ENCODE results near the gene MUC21.

MUC21 gene

DNA sequence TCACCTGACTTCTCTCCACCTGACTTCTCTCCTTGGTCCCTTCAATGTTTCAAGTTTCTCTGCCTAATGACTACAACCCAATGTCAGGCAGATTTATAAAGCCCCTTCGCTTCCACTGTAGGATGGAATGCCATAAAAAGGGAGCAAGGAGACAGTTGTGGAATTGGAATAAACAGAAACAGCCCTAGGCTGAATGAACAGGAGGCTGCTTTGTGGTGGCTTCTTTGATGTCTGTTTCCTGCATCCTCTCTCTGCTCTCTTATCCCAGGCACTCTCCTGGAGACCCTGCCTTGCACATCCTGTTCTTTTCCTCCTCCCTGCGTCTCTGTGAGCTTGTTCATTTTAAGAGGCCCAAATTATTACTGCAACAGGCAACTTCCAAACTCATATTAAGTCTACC is 25.8 kb upstream of the MUC21 start:
- TF ChIP-seq, protein P1, sequence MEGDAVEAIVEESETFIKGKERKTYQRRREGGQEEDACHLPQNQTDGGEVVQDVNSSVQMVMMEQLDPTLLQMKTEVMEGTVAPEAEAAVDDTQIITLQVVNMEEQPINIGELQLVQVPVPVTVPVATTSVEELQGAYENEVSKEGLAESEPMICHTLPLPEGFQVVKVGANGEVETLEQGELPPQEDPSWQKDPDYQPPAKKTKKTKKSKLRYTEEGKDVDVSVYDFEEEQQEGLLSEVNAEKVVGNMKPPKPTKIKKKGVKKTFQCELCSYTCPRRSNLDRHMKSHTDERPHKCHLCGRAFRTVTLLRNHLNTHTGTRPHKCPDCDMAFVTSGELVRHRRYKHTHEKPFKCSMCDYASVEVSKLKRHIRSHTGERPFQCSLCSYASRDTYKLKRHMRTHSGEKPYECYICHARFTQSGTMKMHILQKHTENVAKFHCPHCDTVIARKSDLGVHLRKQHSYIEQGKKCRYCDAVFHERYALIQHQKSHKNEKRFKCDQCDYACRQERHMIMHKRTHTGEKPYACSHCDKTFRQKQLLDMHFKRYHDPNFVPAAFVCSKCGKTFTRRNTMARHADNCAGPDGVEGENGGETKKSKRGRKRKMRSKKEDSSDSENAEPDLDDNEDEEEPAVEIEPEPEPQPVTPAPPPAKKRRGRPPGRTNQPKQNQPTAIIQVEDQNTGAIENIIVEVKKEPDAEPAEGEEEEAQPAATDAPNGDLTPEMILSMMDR (IDR thresholded peaks at IDR 0.05): no peak

- TF ChIP-seq, protein P1 (IDR thresholded peaks at IDR 0.05): no peak
Observed at GRCh38 chr6:30960907-30961673, 22.4 kb upstream of the MUC21 start.

DNA sequence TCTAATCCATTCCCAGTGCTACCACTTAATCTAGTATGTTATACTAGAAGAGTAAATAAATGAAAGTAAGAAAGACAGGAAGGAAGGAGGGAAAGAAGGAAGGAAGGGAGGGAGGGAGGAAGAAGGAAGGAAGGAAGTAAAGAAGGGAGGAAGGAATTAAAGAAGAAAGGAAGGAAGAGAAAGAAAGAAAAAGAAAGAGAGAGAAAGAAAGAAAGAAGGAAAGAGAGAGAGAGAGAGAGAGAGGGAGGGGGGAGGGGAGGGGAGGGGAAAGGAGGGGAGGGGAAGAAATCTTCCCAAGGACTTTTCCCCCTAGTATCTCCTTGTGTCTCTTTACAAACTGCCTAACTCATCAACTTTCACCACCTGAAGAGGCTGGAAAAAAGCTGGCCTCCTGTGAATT is 20.8 kb upstream of the MUC21 start:
- TF ChIP-seq, protein P1 (IDR thresholded peaks at IDR 0.05): no peak

GRCh38 chr6:30963641-30964040 is 19.9 kb upstream of the MUC21 start:
- TF ChIP-seq, protein P1 (IDR thresholded peaks at IDR 0.05): no peak

DNA sequence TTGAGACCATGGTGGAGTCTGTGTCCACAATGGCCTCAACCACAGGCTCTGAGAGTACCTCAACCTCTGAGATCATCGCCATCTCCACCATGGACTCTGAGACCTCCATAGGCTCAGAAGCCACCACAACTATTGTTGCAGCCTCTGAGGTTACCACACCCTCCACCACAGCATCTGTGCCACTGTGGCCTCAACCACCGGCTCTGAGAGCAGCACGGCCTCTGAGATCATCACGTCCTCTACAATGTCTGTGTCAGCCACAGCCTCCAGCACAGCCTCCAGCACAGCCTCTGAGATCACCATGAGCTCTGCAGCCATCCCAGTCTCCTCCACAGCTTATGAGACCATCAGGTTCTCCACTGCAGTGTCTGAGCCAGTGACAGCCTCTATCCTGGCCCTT is 19.4 kb upstream of the MUC21 start:
- TF ChIP-seq, protein P1 (IDR thresholded peaks at IDR 0.05): no peak

- TF ChIP-seq, protein P1 (IDR thresholded peaks at IDR 0.05): no peak
Observed at GRCh38 chr6:30965140-30965601, 18.3 kb upstream of the MUC21 start.

DNA sequence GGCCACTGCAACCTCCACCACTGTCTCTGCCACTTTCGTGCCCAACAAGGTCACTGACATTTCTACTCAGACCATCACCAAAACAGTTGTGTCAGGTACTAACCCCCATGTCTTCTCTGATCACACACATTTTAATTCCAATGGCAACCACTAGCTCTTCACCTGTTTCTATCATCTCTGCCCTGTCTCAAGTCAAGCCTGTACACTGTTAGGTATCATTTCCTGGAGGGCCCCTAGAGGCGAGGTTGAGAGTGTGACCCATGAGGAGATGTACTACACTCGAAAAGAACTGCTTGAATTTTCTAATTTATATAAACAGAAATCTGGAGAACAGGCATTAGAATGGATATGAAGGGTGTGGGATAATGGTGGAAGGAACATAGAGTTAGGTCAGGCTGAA is 17.4 kb upstream of the MUC21 start:
- TF ChIP-seq, protein P1 (IDR thresholded peaks at IDR 0.05): no peak
